Dermis microvascular lymphatic vessel endothelial cell (primary cell): ENCODE data around the gene BRF1. TPM values are rescaled to one million over a fixed set of nuclear protein-coding genes. Genes with fewer than 3 reads are reported as not detected.
"Not testable (repeated sequence)": the region's sequence is repeated elsewhere in the genome, so short reads cannot be mapped to it uniquely, and the experiment has no call there.

Experiments
- DNase-seq, 2 donors: peaks; one replicate each; pipeline versions ENCODE4 v3.0.0 to v3.0.0-alpha.2; 2010; ENCODE audit warnings: low read depth in 2 of 2
- total RNA-seq: library from RNA; depleted of rRNA; stranded (reverse); fragments of >200 nt; gene quantifications from 2 replicates; pipeline ENCODE4 v1.2.1, GENCODE V29; 2014

Gene BRF1, protein sequence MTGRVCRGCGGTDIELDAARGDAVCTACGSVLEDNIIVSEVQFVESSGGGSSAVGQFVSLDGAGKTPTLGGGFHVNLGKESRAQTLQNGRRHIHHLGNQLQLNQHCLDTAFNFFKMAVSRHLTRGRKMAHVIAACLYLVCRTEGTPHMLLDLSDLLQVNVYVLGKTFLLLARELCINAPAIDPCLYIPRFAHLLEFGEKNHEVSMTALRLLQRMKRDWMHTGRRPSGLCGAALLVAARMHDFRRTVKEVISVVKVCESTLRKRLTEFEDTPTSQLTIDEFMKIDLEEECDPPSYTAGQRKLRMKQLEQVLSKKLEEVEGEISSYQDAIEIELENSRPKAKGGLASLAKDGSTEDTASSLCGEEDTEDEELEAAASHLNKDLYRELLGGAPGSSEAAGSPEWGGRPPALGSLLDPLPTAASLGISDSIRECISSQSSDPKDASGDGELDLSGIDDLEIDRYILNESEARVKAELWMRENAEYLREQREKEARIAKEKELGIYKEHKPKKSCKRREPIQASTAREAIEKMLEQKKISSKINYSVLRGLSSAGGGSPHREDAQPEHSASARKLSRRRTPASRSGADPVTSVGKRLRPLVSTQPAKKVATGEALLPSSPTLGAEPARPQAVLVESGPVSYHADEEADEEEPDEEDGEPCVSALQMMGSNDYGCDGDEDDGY
- 20.8 and 27.1 TPM in 2 replicates for total RNA-seq

- DNase-seq: peak; percentile 83 to 96
Observed at GRCh38 chr14:105300542-105301102, at the start of gene BRF1. Gene BRF1 (minus strand): TSS chr14:105301001. CDS start chr14:105300629, 372 bp downstream.

DNA sequence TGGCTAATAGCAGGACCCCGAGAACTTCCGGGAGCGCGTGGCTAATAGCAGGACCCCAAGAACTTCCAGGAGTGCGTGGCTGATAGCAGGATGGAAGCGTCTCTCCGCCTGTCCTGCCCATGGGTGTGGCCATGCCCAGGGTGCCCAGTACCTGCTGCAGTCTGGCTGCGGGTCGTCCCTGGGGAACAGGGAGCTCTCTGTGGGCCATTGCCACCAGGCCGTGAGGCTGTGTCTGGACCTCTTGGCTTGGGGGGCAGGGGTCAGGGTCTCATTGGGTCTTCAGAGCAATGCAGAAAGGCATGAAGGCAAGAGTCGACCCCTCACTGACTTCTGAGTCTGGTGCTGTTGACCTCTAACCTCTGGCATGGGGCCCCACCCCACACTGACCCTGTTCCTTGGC lies 49.2 kb upstream of the BRF1 start:
- DNase-seq: no peak

- DNase-seq: no peak
Observed at GRCh38 chr14:105348945-105349699, 48.3 kb upstream of the BRF1 start.

DNA sequence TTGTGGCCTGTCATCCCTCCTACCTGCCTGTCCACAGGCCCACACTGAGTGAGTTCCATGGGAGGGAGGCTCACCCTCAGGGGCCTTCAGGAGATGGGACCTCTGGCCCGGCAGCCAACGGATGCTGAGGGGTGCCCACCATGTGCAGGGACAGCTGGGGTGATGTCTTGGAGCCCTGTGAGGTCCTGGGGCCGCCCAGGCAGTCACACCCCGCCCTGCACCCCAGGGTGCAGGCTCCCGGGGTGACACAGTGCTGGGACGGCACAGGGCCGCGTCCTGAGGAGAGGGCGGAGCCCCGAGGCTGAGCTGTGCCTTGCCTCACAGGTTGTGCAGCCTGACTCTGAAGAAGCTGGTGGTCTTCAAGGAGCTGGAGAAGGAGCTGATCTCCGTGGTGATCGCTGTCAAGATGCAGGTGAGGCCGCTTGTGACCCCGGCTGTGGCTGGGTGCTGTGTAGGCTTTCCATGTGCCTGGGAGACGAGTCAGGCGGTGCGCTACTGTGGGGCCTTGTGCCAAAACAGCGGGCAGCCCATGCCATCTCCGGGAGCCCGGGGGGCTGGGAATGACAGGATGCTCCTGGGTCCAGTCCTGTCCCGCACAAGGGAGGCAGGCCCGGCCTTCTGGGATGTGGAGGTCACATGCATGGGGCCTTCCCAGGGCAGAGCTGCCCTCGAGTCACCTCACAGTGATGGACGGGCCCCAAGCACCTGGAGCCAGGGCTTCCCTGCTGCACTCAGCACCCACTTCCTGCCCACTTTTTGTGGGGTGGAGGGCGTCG lies 47.6 kb upstream of the BRF1 start:
- DNase-seq: no peak

DNA sequence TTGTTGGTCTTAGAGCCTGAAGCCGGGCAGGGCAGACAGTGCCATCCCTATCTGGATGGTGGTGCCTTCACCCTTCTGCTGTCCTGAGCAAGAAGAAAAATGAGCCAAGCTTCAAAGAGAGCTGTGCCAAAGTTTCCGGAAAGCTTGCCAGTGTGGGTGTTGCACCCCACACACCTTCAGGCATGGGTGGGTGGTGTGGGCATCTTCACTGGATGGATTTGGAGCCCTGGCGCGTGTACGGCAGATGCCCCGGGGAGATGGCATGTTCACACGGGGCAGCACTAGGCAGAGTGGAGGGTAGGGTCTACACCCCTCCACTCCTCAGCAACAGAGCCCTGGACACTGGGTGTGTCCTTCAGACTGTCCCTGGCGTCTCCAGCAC lies 46.8 kb upstream of the BRF1 start:
- DNase-seq: no peak

- no peak for DNase-seq
Observed at GRCh38 chr14:105346876-105347586, 46.2 kb upstream of the BRF1 start.

DNA sequence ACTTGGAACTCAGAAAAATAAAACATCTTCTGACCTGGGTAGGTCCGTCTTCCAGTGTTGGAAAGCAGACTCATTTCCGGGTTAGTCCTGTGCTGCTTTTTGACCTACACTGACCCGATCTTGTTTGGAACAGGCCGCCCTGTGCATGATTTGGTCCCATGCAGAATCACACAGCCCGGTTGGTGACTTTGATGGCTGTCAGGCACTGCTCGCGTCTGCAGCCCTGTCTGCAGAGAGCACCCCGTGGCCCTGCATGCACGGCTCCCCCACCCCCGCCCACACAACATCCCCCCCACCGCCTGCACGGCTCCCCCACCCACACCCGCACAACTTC lies 45.4 kb upstream of the BRF1 start:
- no peak for DNase-seq

DNA sequence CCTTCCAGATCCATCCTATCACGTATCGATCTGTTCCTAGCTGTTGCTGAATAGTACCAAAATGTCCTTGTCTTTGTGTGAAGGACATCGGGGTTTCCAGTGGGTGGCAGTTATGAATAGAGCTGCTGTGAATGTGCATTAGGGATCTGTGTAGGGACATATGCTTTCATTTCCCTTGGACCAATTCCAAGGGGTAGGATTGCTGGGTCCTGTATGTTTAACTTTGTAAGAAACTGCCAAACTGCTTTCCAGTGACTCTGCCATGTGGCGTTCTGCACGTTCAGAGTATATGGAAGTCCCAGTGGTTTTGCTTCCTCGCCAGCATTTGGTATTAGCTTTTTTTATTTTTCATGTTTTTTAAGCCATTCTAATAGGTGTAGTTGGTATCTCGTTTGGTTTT lies 42.4 kb upstream of the BRF1 start:
- DNase-seq: peak in 1 of 2 donors; percentile 9

DNA sequence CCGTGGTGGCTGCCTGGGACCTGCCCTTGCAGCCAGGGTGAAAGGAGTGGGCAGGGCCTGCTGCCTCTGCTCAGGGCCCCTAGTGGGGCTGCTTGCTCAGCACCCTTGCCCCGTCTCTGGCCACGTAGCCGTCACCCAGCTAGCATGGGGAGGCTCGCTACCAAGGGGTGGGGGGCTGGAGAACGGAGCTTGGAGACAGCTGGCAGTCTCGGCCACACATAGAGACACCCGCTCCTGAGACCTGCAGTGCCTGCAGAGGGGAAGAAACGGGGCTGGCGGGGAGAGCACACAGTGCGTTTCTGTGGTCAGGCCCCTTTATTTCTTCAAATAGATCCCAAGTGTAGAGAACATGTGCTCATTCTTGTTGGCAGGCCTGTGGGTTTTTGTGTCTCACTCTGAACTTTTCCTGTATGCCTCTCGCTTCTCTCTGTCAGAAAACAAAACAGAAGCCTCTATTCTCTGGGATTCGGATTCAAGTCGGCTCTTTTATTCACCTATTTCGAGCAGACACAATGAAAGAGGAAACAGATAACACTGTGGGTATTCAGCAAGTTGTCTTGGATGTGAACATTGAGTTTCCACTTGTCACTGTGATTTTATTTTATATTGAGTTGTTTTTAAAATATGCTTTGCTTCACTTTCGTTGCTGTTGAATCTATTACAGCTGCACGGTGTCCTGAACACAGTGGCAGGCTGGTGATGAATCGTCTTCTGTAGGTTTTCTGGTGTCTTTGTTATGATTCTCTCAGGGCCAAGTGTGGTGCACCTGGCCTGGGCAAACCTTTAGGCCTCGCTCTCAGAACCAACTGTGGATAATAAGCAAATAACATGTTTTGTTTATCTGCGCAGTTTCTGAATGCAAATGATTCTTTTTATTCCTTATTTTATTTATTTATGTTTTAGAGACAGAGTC lies 40.3 kb upstream of the BRF1 start:
- DNase-seq: peak; percentile 14 to 39

GRCh38 chr14:105337966-105338741 lies 37.4 kb upstream of the BRF1 start:
- DNase-seq: peak; percentile 20 to 36

- DNase-seq: no peak
Observed at GRCh38 chr14:105337433-105337832, 36.6 kb upstream of the BRF1 start.

- no peak for DNase-seq
Observed at GRCh38 chr14:105336477-105337287, 35.9 kb upstream of the BRF1 start.

DNA sequence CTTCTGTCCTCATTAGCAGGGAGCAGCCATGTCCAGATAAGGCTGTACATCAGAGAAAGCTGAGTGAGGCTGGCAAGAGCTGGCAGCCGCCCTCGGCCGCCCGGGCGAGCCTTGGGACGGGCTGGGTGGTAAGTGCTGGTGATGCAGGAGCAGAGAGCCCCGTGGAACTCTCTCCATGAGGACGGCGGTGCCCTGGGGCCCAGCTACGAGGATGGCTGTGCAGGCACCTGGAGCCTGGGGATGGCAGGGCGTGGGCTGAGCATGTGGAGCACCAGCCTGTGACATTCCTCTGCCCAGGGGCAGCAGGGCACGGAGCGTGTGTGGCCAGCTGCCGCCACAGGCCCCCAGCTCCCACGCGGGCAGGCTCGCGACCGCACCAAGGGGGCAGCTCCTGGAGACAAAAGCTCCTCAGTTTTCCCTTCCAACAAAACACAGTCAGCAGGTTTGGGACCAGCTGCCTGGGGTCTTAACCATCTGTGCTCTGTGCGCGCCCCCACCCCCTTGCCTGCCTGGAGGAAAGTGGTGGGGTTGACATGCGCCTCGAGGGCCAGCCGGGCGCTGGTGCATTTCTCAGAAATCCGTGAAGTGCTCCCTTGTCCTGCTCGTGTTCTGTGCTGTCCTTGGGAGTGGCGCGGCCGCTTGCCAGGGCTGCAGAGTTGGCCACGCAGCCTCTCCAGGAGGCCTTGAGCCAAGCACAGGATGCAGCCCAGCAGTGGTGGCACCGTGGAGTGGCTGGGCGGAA lies 35.1 kb upstream of the BRF1 start:
- no peak for DNase-seq

DNA sequence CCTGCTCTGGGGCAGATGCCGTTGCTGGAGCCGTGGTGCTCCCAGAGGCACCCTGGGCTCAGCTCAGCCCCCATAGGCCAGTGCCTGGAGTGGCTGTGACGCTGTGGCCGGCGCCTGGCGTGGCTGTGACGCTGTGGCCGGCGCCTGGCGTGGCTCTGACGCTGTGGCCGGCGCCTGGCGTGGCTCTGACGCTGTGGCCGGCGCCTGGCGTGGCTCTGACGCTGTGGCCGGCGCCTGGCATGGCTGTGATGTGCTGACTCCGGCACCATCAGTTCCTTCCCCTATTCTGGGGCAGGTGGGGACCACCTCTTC lies 34.4 kb upstream of the BRF1 start:
- not testable (repeated sequence) for DNase-seq

- DNase-seq: no peak
Observed at GRCh38 chr14:105334383-105335230, 33.8 kb upstream of the BRF1 start.

GRCh38 chr14:105333613-105334364 lies 33.0 kb upstream of the BRF1 start:
- DNase-seq: no peak
